Motor neuron (in vitro differentiated cells): ENCODE results near the gene CENPF. TPM values are rescaled to one million over a fixed set of nuclear protein-coding genes. Genes with fewer than 3 reads are reported as not detected.
"Not testable (repeated sequence)": the region's sequence is repeated elsewhere in the genome, so short reads cannot be mapped to it uniquely, and the experiment has no call there.

Source experiments
- ATAC-seq, 8 experiments: fragments of 200-7000 bp; cut with Tn5 transposase; replicated peaks in 6 of 8; 2 replicates each; pipeline ENCODE4 v1.8.0; 2021; ENCODE audit warnings: mild to moderate bottlenecking in 8 of 8, moderate library complexity in 8 of 8
- H3K27ac ChIP-seq, 2 donors: fragments of 250-450 bp; sonication (Bioruptor Pico); 2 replicates each; pipeline ENCODE4 v1.9.0; 2021; ENCODE audit warnings: antibody characterized with exemption in 2 of 2, mild to moderate bottlenecking in 2 of 2, moderate library complexity in 1 of 2
- H3K4me1 ChIP-seq, 2 donors: fragments of 250-450 bp; sonication (Bioruptor Pico); replicated peaks in 1 of 2; 2 replicates each; pipeline ENCODE4 v1.6.1; 2021; ENCODE audit warnings: antibody characterized with exemption in 2 of 2, mild to moderate bottlenecking in 2 of 2, moderate library complexity in 1 of 2
- H3K4me3 ChIP-seq, 5 donors: fragments of 250-450 bp; sonication (Bioruptor Pico); 2 replicates each; pipeline ENCODE4 v1.9.0; 2021; ENCODE audit warnings: antibody characterized with exemption in 5 of 5, mild to moderate bottlenecking in 5 of 5, moderate library complexity in 4 of 5
- WGBS, 10 experiments: fragments of 450-650 bp; shearing (Covaris generic); methylation state at CpG; one replicate each; pipeline ENCODE4 v1.0.0; 2022; 5-methylcytosine and 5-hydroxymethylcytosine counted together
- in situ Hi-C, 9 experiments: fragments of 400-800 bp; cut with MboI; loops; one replicate each; pipeline ENCODE4 v1.15.0; 2021; ENCODE audit warnings: low sequenced_read_pairs in 9 of 9, low pct_unique_long_range_greater_than_20kb in 2 of 9; ENCODE audit not compliant: unreplicated experiment in 9 of 9
- total RNA-seq, 8 experiments: library from RNA; unstranded; fragments of 300-600 nt; gene quantifications; 2 replicates each; pipeline versions ENCODE4 v1.2.3 to v1.2.4, GENCODE V29; 2022

CENPF gene
- total RNA-seq, 8 experiments from 2014 or later = 0.41 to 236 (median 12.1) TPM

DNA sequence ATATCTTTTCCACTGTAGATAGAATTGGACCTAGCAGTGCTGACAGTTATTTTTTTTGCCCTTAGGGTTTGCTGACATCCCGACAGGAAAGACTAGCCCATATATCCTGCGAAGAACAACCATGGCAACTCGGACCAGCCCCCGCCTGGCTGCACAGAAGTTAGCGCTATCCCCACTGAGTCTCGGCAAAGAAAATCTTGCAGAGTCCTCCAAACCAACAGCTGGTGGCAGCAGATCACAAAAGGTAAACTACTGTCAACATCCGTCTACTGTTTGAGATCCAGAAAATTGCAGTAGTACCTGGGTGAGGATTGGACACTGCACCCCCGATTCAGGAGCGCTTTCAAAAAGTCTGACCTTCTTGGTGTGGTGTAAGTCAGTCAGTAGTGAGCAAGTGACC lies 55.8 kb downstream of the CENPF start:
- in situ Hi-C loops = loop anchor here in 7 of 9 experiments (10.0 to 25.0 kb wide), 5 partner anchors 154 to 879 kb away; no protein-coding TSS in a partner anchor
- H3K4me3 ChIP-seq = no peak overlapping the region
- H3K4me1 ChIP-seq = peaks cover 22 to 26% of the 10 kb centered on the region in 2 donors
- 38 to 90% (median 76%) methylated on average over 1 to 9 of the region's 9 CpGs; no CpG with 5 or more reads in 3 of the 10 experiments for WGBS, 10 experiments
- peak in 4 of 8 experiments; percentile 20 to 32 (median 26) for ATAC-seq
- no peak overlapping the region for H3K27ac ChIP-seq

- in situ Hi-C loops = loop anchor here in 7 of 9 experiments (10.0 to 25.0 kb wide), 5 partner anchors 152 to 877 kb away; no protein-coding TSS in a partner anchor
- ATAC-seq = no peak
- Histone ChIP-seq H3K4me3 (no peak overlapping the region), H3K27ac (no peak overlapping the region), H3K4me1 (peaks cover 22 to 26% of the 10 kb centered on the region in 2 donors)
- 33 to 100% (median 94%) methylated on average over 1 to 2 of the region's 2 CpGs; no CpG with 5 or more reads in 1 of the 10 experiments for WGBS, 10 experiments
These were observed 57.2 kb downstream of the CENPF start for GRCh38 chr1:214660190-214660589.

GRCh38 chr1:214660900-214661299 lies 57.9 kb downstream of the CENPF start:
- no peak overlapping the region for H3K27ac ChIP-seq
- peak; percentile 96 to 99 (median 98) for ATAC-seq
- H3K4me1 ChIP-seq = peaks cover 22 to 26% of the 10 kb centered on the region in 2 donors
- H3K4me3 ChIP-seq = no peak overlapping the region
- in situ Hi-C loops = loop anchor here in 7 of 9 experiments (10.0 to 25.0 kb wide), 5 partner anchors 151 to 876 kb away; no protein-coding TSS in a partner anchor
- 0 to 77% (median 41%) methylated on average over 1 to 4 of the region's 4 CpGs; no CpG with 5 or more reads in 2 of the 10 experiments for WGBS, 10 experiments

- peak in 6 of 8 experiments; percentile 4 to 48 (median 29) for ATAC-seq
- Histone ChIP-seq H3K4me1 (peaks cover 22 to 26% of the 10 kb centered on the region in 2 donors), H3K4me3 (no peak overlapping the region), H3K27ac (no peak overlapping the region)
- in situ Hi-C loops = loop anchor here in 7 of 9 experiments (10.0 to 25.0 kb wide), 5 partner anchors 150 to 875 kb away; no protein-coding TSS in a partner anchor
- WGBS, 10 experiments = 67 to 98% (median 82%) methylated on average over 2 to 3 of the region's 3 CpGs
These were observed 59.3 kb downstream of the CENPF start for GRCh38 chr1:214662223-214662785.

- no peak overlapping the region for H3K27ac ChIP-seq
- H3K4me1 ChIP-seq = peaks cover 22 to 26% of the 10 kb centered on the region in 2 donors
- ATAC-seq = no peak
- H3K4me3 ChIP-seq = no peak overlapping the region
- 94 to 100% (median 97%) methylated on average over 2 to 8 of the region's 8 CpGs; no CpG with 5 or more reads in 1 of the 10 experiments for WGBS, 10 experiments
- in situ Hi-C loops = loop anchor here in 7 of 9 experiments (10.0 to 25.0 kb wide), 5 partner anchors 147 to 872 kb away; no protein-coding TSS in a partner anchor
These were observed 61.8 kb downstream of the CENPF start for GRCh38 chr1:214664651-214665433.

DNA sequence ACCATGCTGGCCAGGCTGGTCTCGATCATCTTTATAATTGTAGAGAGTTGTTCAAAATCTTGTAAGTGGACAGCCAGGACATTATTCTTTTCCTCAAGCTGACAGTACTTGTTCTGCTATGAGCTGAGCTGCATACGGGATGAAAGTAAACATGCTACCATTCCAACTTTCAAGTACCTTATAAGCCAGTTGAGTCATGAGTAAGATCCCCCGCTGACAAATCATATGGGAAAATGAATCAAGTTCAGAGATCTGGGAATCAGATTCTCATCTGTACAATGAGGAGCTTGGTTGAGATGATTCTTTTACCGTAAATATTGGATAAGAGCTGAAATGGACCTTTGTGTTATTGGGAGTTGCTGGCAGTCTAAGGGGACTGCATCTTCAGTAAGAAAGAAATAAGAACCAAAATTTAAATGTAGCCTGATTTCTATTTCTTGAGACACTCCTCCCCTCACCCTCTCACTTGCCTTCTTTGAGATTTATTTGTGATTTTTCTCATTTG lies 62.7 kb downstream of the CENPF start:
- H3K27ac ChIP-seq = no peak overlapping the region
- in situ Hi-C loops = loop anchor here in 7 of 9 experiments (10.0 to 25.0 kb wide), 5 partner anchors 147 to 872 kb away; no protein-coding TSS in a partner anchor
- 83 to 100% (median 98%) methylated on average over 1 to 4 of the region's 4 CpGs; no CpG with 5 or more reads in 2 of the 10 experiments for WGBS, 10 experiments
- no peak overlapping the region for H3K4me3 ChIP-seq
- ATAC-seq = no peak
- H3K4me1 ChIP-seq = peaks cover 21% of the 10 kb centered on the region in 2 donors

- Histone ChIP-seq H3K4me3 (no peak overlapping the region), H3K27ac (no peak overlapping the region), H3K4me1 (peaks cover 12 to 13% of the 10 kb centered on the region in 2 donors)
- in situ Hi-C loops = loop anchor here in 7 of 9 experiments (10.0 to 25.0 kb wide), 5 partner anchors 146 to 871 kb away; no protein-coding TSS in a partner anchor
- ATAC-seq = no peak
- 93 to 100% (median 100%) methylated on average over 2 of the region's 2 CpGs; no CpG with 5 or more reads in 1 of the 10 experiments for WGBS, 10 experiments
These were observed 63.7 kb downstream of the CENPF start for GRCh38 chr1:214666674-214667073.

GRCh38 chr1:214670098-214670497 lies 67.1 kb downstream of the CENPF start:
- in situ Hi-C loops = loop anchor here in 7 of 9 experiments (25.0 kb wide), 4 partner anchors 142 to 867 kb away; no protein-coding TSS in a partner anchor
- H3K27ac ChIP-seq = no peak overlapping the region
- ATAC-seq = peak in 2 of 8 experiments; percentile 32 to 87
- H3K4me3 ChIP-seq = no peak overlapping the region
- H3K4me1 ChIP-seq = no peaks in the 10 kb centered on the region
- 0 to 95% (median 71%) methylated on average over 1 to 2 of the region's 2 CpGs for WGBS, 10 experiments

DNA sequence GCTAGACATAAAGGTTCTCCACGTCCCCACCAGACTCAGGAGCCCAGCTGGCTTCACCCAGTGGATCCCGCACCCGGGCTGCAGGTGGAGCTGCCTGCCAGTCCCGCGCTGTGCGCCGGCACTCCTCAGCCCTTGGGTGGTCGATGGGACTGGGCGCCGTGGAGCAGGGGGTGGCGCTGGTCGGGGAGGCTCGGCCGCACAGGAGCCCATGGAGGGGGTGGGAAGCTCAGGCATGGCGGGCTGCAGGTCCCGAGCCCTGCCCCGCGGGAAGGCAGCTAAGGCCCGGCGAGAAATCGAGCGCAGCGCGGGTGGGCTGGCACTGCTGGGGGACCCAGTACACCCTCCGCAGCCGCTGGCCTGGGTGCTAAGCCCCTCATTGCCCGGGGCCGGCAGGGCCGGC lies 70.0 kb downstream of the CENPF start:
- H3K4me3 ChIP-seq, H3K27ac ChIP-seq, H3K4me1 ChIP-seq, ATAC-seq: not testable (repeated sequence)
- in situ Hi-C loops = loop anchor here in 7 of 9 experiments (25.0 kb wide), 4 partner anchors 139 to 864 kb away; no protein-coding TSS in a partner anchor
- WGBS, 10 experiments = no CpG with 5 or more reads among the region's 29 CpGs

- WGBS, 10 experiments = 93 to 100% (median 100%) methylated on average over 1 to 5 of the region's 8 CpGs; no CpG with 5 or more reads in 1 of the 10 experiments
- ATAC-seq = no peak
- in situ Hi-C loops = loop anchor here in 7 of 9 experiments (25.0 kb wide), 4 partner anchors 139 to 864 kb away; no protein-coding TSS in a partner anchor
- H3K4me3 ChIP-seq = no peak overlapping the region
- no peaks in the 10 kb centered on the region for H3K4me1 ChIP-seq
- H3K27ac ChIP-seq = no peak overlapping the region
These were observed 70.6 kb downstream of the CENPF start for GRCh38 chr1:214673576-214673975.

DNA sequence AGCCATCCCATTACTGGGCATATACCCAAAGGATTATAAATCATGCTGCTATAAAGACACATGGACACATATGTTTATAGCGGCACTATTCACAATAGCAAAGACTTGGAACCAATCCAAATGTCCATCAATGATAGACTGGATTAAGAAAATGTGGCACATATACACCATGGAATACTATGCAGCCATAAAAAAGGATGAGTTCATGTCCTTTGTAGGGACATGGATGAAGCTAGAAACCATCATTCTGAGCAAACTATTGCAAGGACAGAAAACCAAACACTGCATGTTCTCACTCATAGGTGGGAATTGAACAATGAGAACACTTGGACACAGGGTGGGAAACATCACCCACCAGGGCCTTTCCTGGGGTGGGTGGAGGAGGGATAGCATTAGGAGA lies 72.5 kb downstream of the CENPF start:
- ATAC-seq, H3K4me1 ChIP-seq, in situ Hi-C loops, H3K27ac ChIP-seq, H3K4me3 ChIP-seq: not testable (repeated sequence)
- WGBS, 10 experiments = 100% methylated on average over 1 of the region's 1 CpG; no CpG with 5 or more reads in 7 of the 10 experiments

GRCh38 chr1:214676747-214677146 lies 73.8 kb downstream of the CENPF start:
- H3K4me1 ChIP-seq = no peaks in the 10 kb centered on the region
- H3K4me3 ChIP-seq = no peak overlapping the region
- no peak for ATAC-seq
- no peak overlapping the region for H3K27ac ChIP-seq
- in situ Hi-C loops = no loop called here
- WGBS, 10 experiments = 69 to 100% (median 78%) methylated on average over 2 to 4 of the region's 4 CpGs
